ENCODE results near the gene C5orf58. TPM values are rescaled to one million over a fixed set of nuclear protein-coding genes. Genes with fewer than 3 reads are reported as not detected.

The C5orf58 gene
- total RNA-seq, result 10 to 100 TPM in 1 of 2 donors, not detected in 1; 15.7 TPM

- Histone ChIP-seq H3K36me3 (no peaks in the 10 kb centered on the region), H3K4me1 (replicated peaks) (no peaks in the 10 kb centered on the region), H3K27me3 (replicated peaks; ENCODE audit: insufficient read depth) (no peaks in the 10 kb centered on the region), H3K9me3 (no peaks in the 10 kb centered on the region), H3K4me3 (no peak within 1 kb of the TSS), H3K27ac (no peak within 1 kb of the TSS)
- no peak for DNase-seq (ENCODE audit: low spot score)
- intact Hi-C loops (cut with DNase I), result no loop called here
- TF ChIP-seq, protein P1, sequence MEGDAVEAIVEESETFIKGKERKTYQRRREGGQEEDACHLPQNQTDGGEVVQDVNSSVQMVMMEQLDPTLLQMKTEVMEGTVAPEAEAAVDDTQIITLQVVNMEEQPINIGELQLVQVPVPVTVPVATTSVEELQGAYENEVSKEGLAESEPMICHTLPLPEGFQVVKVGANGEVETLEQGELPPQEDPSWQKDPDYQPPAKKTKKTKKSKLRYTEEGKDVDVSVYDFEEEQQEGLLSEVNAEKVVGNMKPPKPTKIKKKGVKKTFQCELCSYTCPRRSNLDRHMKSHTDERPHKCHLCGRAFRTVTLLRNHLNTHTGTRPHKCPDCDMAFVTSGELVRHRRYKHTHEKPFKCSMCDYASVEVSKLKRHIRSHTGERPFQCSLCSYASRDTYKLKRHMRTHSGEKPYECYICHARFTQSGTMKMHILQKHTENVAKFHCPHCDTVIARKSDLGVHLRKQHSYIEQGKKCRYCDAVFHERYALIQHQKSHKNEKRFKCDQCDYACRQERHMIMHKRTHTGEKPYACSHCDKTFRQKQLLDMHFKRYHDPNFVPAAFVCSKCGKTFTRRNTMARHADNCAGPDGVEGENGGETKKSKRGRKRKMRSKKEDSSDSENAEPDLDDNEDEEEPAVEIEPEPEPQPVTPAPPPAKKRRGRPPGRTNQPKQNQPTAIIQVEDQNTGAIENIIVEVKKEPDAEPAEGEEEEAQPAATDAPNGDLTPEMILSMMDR (IDR thresholded peaks at IDR 0.05), result no peak
- TF ChIP-seq POLR2A (IDR thresholded peaks at IDR 0.05) (no peak), POLR2AphosphoS5 (IDR thresholded peaks at IDR 0.05) (no peak)
- 86% methylated on average over 22 of the region's 27 CpGs for WGBS
Measured at GRCh38 chr5:170232786-170233185, at the start of gene C5orf58. Gene C5orf58, plus strand, starts transcription at chr5:170232985. Its CDS starts 1,992 bp downstream, at chr5:170234977.

- Histone ChIP-seq H3K4me3 (no peak overlapping the region), H3K9me3 (no peaks in the 10 kb centered on the region), H3K27me3 (replicated peaks; ENCODE audit: insufficient read depth) (no peaks in the 10 kb centered on the region), H3K4me1 (replicated peaks) (no peaks in the 10 kb centered on the region), H3K36me3 (no peaks in the 10 kb centered on the region), H3K27ac (no peak overlapping the region)
- peak; percentile 50 for DNase-seq (ENCODE audit: low spot score)
- 55% methylated on average over 12 of the region's 12 CpGs for WGBS
- intact Hi-C loops (cut with DNase I), result loop anchor here (5.0 kb wide), 1 partner anchor 82 kb away; no protein-coding TSS in a partner anchor
- TF ChIP-seq, protein P1 (IDR thresholded peaks at IDR 0.05), result peak; percentile 25 to 80 (median 68)
- TF ChIP-seq POLR2A (IDR thresholded peaks at IDR 0.05), result no peak
Measured at GRCh38 chr5:170183816-170184687, 48.7 kb upstream of the C5orf58 start.

- Histone ChIP-seq H3K27me3 (replicated peaks; ENCODE audit: insufficient read depth) (no peaks in the 10 kb centered on the region), H3K27ac (no peak overlapping the region), H3K4me1 (replicated peaks) (no peaks in the 10 kb centered on the region), H3K36me3 (no peaks in the 10 kb centered on the region), H3K4me3 (no peak overlapping the region), H3K9me3 (no peaks in the 10 kb centered on the region)
- 87% methylated on average over 4 of the region's 4 CpGs for WGBS
- intact Hi-C loops (cut with DNase I), result loop anchor here (5.0 kb wide), 1 partner anchor 82 kb away; no protein-coding TSS in a partner anchor
- DNase-seq (ENCODE audit: low spot score), result no peak
- no peak for TF ChIP-seq POLR2AphosphoS5 (IDR thresholded peaks at IDR 0.05)
- no peak for TF ChIP-seq POLR2A (IDR thresholded peaks at IDR 0.05)
- TF ChIP-seq, protein P1 (IDR thresholded peaks at IDR 0.05), result no peak
Measured at GRCh38 chr5:170184737-170185136, 48.0 kb upstream of the C5orf58 start.

- DNase-seq (ENCODE audit: low spot score), result no peak
- H3K27ac ChIP-seq, result no peak overlapping the region
- 73% methylated on average over 3 of the region's 3 CpGs for WGBS
- no peaks in the 10 kb centered on the region for H3K4me1 ChIP-seq (replicated peaks)
- no peak overlapping the region for H3K4me3 ChIP-seq
- H3K27me3 ChIP-seq (replicated peaks; ENCODE audit: insufficient read depth), result no peaks in the 10 kb centered on the region
- no peak for TF ChIP-seq POLR2A (IDR thresholded peaks at IDR 0.05)
- no peaks in the 10 kb centered on the region for H3K36me3 ChIP-seq
- H3K9me3 ChIP-seq, result no peaks in the 10 kb centered on the region
- intact Hi-C loops (cut with DNase I), result no loop called here
Measured at GRCh38 chr5:170186156-170186555, 46.6 kb upstream of the C5orf58 start.

GRCh38 chr5:170186856-170187255, 45.9 kb upstream of the C5orf58 start:
- Histone ChIP-seq H3K36me3 (no peaks in the 10 kb centered on the region), H3K27ac (no peak overlapping the region), H3K4me3 (no peak overlapping the region), H3K27me3 (replicated peaks; ENCODE audit: insufficient read depth) (no peaks in the 10 kb centered on the region), H3K9me3 (no peaks in the 10 kb centered on the region), H3K4me1 (replicated peaks) (no peaks in the 10 kb centered on the region)
- WGBS, result 71% methylated on average over 7 of the region's 7 CpGs
- DNase-seq (ENCODE audit: low spot score), result no peak
- intact Hi-C loops (cut with DNase I), result no loop called here
- TF ChIP-seq POLR2AphosphoS5 (IDR thresholded peaks at IDR 0.05), result no peak
- no peak for TF ChIP-seq POLR2A (IDR thresholded peaks at IDR 0.05)
- TF ChIP-seq, protein P1 (IDR thresholded peaks at IDR 0.05), result no peak
